Ammon's horn (tissue), 1 donor: ENCODE data around the gene TXNRD1.
"Not testable (repeated sequence)": the region's sequence is repeated elsewhere in the genome, so short reads cannot be mapped to it uniquely, and the experiment has no call there.

ENCODE experiments used
- DNase-seq: peaks from one replicate; pipeline ENCODE4 v3.0.0-alpha.2; 2016; ENCODE audit warnings: low spot score

Gene TXNRD1

GRCh38 chr12:104190641-104191176 lies 24.9 kb upstream of the TXNRD1 start:
- no peak for DNase-seq

- DNase-seq, result no peak
These were observed 18.3 kb upstream of the TXNRD1 start for GRCh38 chr12:104197264-104197663.

GRCh38 chr12:104199964-104200363 lies 15.6 kb upstream of the TXNRD1 start:
- no peak for DNase-seq

GRCh38 chr12:104201238-104202001 lies 14.2 kb upstream of the TXNRD1 start:
- DNase-seq, result peak; percentile 80

- peak; percentile 21 for DNase-seq
These were observed 10.7 kb upstream of the TXNRD1 start for GRCh38 chr12:104204690-104205480.

GRCh38 chr12:104207416-104208205 lies 8.0 kb upstream of the TXNRD1 start:
- DNase-seq, result no peak

GRCh38 chr12:104212516-104212915 lies 3.1 kb upstream of the TXNRD1 start:
- no peak for DNase-seq

GRCh38 chr12:104213952-104214351 lies 1.6 kb upstream of the TXNRD1 start:
- DNase-seq, result peak; percentile 23

- no peak for DNase-seq
These were observed 944 bp downstream of the TXNRD1 start for GRCh38 chr12:104216521-104216924.

GRCh38 chr12:104218506-104218905 lies 2.9 kb downstream of the TXNRD1 start:
- not testable (repeated sequence) for DNase-seq

- no peak for DNase-seq
These were observed 3.4 kb downstream of the TXNRD1 start for GRCh38 chr12:104218935-104219334.

- peak; percentile 25 for DNase-seq
These were observed 3.8 kb downstream of the TXNRD1 start for GRCh38 chr12:104219361-104219892.

GRCh38 chr12:104219908-104220404 lies 4.4 kb downstream of the TXNRD1 start:
- DNase-seq, result no peak

- no peak for DNase-seq
These were observed 5.4 kb downstream of the TXNRD1 start for GRCh38 chr12:104220931-104221330.

- DNase-seq, result no peak
These were observed 7.4 kb downstream of the TXNRD1 start for GRCh38 chr12:104222976-104223375.

- no peak for DNase-seq
These were observed 8.1 kb downstream of the TXNRD1 start for GRCh38 chr12:104223712-104224111.

- no peak for DNase-seq
These were observed 11.1 kb downstream of the TXNRD1 start for GRCh38 chr12:104226672-104227071.

GRCh38 chr12:104230304-104231095 lies 14.9 kb downstream of the TXNRD1 start:
- no peak for DNase-seq

- no peak for DNase-seq
These were observed 17.2 kb downstream of the TXNRD1 start for GRCh38 chr12:104232609-104233280.

GRCh38 chr12:104234926-104235499 lies 19.4 kb downstream of the TXNRD1 start:
- DNase-seq, result no peak
